Body of pancreas (tissue), 4 donors: ENCODE measurements around the gene TSPOAP1.

Experiments used
- CTCF ChIP-seq, 7 experiments: fragments of 450-650 bp in 4 of 7; fragments of 200-600 bp in 3 of 7; sonication (generic) in 3 of 7; IDR thresholded peaks; one replicate each; pipeline ENCODE4 v1.5.1; 2016 to 2019; ENCODE audit warnings: antibody characterized with exemption in 7 of 7
- POLR2A ChIP-seq, 3 donors: fragments of 450-650 bp; IDR thresholded peaks; one replicate each; pipeline ENCODE4 v1.6.1; 2016; ENCODE audit warnings: antibody characterized with exemption in 3 of 3, mild to moderate bottlenecking in 2 of 3

DNA sequence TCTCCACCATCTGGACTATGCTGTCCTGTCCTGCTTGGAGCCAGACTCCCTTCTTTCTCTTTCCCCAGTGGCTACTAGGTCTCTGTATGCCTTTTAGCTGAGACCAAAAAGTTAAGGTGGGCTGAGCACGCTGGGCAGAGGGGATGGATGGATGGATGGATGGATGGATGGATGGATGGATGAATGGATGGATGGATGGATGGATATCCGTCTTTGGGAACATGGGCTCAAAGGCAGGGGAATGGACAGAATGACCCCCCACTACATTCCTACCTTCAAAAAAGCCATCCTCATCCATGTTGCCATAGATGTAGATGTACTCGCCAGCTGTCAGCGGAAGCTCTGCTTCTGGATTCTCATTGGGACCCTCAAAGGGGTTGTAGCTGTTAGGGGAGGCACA is 12.8 kb downstream of the TSPOAP1 start:
- no peak for TF ChIP-seq CTCF (IDR thresholded peaks at IDR 0.05)
- TF ChIP-seq POLR2A (IDR thresholded peaks at IDR 0.05), result no peak
